Breast epithelium (tissue), 3 donors: ENCODE measurements around the gene CHI3L2.

Experiments used
- POLR2AphosphoS5 ChIP-seq, 3 donors: sonication (generic); formaldehyde crosslinking; IDR thresholded peaks; one replicate each; pipeline ENCODE4 v1.6.1; 2017; ENCODE audit warnings: antibody characterized with exemption in 3 of 3
- TF ChIP-seq, protein P1 (sequence below), 3 donors: fragments of 450-650 bp; IDR thresholded peaks; one replicate each; pipeline ENCODE4 v1.5.1; 2016 to 2017; ENCODE audit warnings: antibody characterized with exemption in 3 of 3, mild to moderate bottlenecking in 3 of 3, moderate library complexity in 3 of 3

DNA sequence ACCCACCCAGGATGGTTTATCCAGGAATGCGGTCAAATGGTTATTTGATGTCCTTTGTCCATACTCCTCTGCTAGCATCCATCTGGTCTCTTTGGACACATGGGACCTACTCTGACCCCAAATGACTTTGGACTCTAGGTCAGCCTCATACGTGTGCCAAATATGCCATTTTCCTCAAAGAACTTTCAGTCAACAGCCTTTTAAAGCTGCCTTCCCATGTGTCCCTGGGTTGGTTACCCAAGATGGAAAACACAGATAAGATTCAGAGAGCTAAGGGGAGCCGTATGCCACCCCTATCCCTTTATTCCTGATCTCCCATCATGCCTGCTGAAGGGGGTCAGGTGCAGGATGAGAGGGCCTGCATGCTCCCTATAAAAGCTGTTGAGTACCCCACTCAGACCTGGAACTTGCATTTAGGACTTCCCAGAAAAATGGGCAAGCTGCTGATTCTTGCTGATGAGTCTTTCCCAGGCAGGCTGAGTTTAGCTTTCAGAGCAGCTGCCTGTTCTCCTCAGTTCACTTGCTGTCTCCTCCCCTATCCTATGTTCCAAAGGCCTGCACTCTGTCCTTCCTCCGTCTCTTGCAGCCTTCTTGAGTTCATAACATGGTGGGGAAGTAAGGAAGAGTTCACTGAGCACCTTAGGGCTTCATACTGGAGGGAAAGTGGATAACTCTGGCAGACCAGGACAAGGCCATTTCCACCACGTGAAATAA lies 19.8 kb downstream of the CHI3L2 start:
- TF ChIP-seq, protein P1, sequence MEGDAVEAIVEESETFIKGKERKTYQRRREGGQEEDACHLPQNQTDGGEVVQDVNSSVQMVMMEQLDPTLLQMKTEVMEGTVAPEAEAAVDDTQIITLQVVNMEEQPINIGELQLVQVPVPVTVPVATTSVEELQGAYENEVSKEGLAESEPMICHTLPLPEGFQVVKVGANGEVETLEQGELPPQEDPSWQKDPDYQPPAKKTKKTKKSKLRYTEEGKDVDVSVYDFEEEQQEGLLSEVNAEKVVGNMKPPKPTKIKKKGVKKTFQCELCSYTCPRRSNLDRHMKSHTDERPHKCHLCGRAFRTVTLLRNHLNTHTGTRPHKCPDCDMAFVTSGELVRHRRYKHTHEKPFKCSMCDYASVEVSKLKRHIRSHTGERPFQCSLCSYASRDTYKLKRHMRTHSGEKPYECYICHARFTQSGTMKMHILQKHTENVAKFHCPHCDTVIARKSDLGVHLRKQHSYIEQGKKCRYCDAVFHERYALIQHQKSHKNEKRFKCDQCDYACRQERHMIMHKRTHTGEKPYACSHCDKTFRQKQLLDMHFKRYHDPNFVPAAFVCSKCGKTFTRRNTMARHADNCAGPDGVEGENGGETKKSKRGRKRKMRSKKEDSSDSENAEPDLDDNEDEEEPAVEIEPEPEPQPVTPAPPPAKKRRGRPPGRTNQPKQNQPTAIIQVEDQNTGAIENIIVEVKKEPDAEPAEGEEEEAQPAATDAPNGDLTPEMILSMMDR (IDR thresholded peaks at IDR 0.05): no peak
- TF ChIP-seq POLR2AphosphoS5 (IDR thresholded peaks at IDR 0.05): no peak
